ENCODE data around the gene TPX2. TPM values are rescaled to one million over a fixed set of nuclear protein-coding genes. Genes with fewer than 3 reads are reported as not detected.

The TPX2 gene
- total and polyA plus RNA-seq, 10 of the 15 experiments (the other 5 are each of a cell fraction or from before 2014, with no cell fraction given): 29.7 to 144 (median 89.0) TPM

GRCh38 chr20:31695849-31696804 is 43.0 kb upstream of the TPX2 start (continued):
- TF ChIP-seq SMAD5 (IDR thresholded peaks at IDR 0.05; ENCODE audit: low read depth) (no peak), EED (IDR thresholded peaks at IDR 0.05; ENCODE audit: low read depth) (no peak)

GRCh38 chr20:31698243-31698802 is 40.8 kb upstream of the TPX2 start:
- in situ Hi-C loops (cut with MboI) (no loop called here), intact Hi-C loops (cut with micrococcal nuclease; ENCODE audit: unreplicated experiment) (no loop called here)
- Histone ChIP-seq H3K79me2 (ENCODE audit: control insufficient read depth, insufficient read depth, low read length) (peaks cover 38% of the 10 kb centered on the region), H3K4me1 (ENCODE audit: control insufficient read depth, insufficient read depth, low read length) (peaks cover 21% of the 10 kb centered on the region), H3K36me3 (ENCODE audit: control insufficient read depth in 2 of 2, insufficient read depth in 2 of 2, low read length in 1 of 2) (peaks cover 8 to 11% of the 10 kb centered on the region in 2 experiments; a peak in 3 of 4 replicates), H3K9ac (ENCODE audit: control insufficient read depth, insufficient read depth, low read length) (no peak overlapping the region), H3K27ac (ENCODE audit: control insufficient read depth, insufficient read depth) (no peak overlapping the region), H3K4me3 (no peak overlapping the region), H4K20me1 (ENCODE audit: control insufficient read depth, insufficient read depth) (0 out of 2 replicates have a peak, but pooled peaks cover 2% of the 10 kb centered on the region), H2AFZ (ENCODE audit: control insufficient read depth, low read depth, low read length) (no peak overlapping the region), H3K4me2 (ENCODE audit: control insufficient read depth, insufficient read depth) (peak overlapping the region; percentile 81; the same call in 1 of the 2 replicates), H3K27me3 (replicated peaks in 1 of 2; ENCODE audit: control insufficient read depth in 2 of 2, insufficient read depth in 2 of 2, low read length in 1 of 2) (no peaks in the 10 kb centered on the region), H3K9me3 (replicated peaks; ENCODE audit: control insufficient read depth, insufficient read depth, low read length) (no peaks in the 10 kb centered on the region)
- POLR2A ChIA-PET: interaction anchor here (0.9 to 5.3 kb wide), 9 partner anchors 11 to 39 kb away, joined by 3 to 25 read pairs (median 7); partner anchors contain the start of gene BCL2L1
- CTCF ChIA-PET: interaction anchor here (1.1 to 25.1 kb wide), 6 partner anchors 13 to 161 kb away, joined by 3 to 254 read pairs (median 14); partner anchors contain the start of gene BCL2L1
- BruUV-seq (replicated peaks): no TSS peak
- RAD21 ChIA-PET (ENCODE audit: unreplicated experiment): interaction anchor here (1.2 to 5.3 kb wide), 5 partner anchors 13 to 36 kb away, joined by 5 to 52 read pairs (median 15); partner anchors contain the start of gene BCL2L1
- DNase-seq (ENCODE audit: low read depth, low spot score) (no peak), ATAC-seq (no peak), FAIRE-seq (no peak)
- SMC1A ChIA-PET (ENCODE audit: uncharacterized antibody, unreplicated experiment): interaction anchor here (0.7 to 4.6 kb wide), 9 partner anchors 11 to 37 kb away, joined by 3 to 56 read pairs (median 7); partner anchors contain the start of gene BCL2L1
- WGBS (ENCODE audit: insufficient coverage, insufficient replicate concordance, low lambda C conversion rate, missing lambda C conversion rate): 89% methylated on average over 8 of the region's 8 CpGs
- TF ChIP-seq RCOR1 (conservative IDR thresholded peaks at IDR 0.05; ENCODE audit: low read depth, low read length): no peak
- no peak for TF ChIP-seq RAD21 (IDR thresholded peaks at IDR 0.05; ENCODE audit: insufficient read depth, low read depth, low read length)
- no peak for TF ChIP-seq POLR2AphosphoS5 (IDR thresholded peaks at IDR 0.05; ENCODE audit: low read length)
- no peak for TF ChIP-seq ZBTB33 (IDR thresholded peaks at IDR 0.05)
- no peak for TF ChIP-seq CBX5 (IDR thresholded peaks at IDR 0.05; ENCODE audit: low read depth)
- no peak for TF ChIP-seq USF1 (IDR thresholded peaks at IDR 0.05; ENCODE audit: borderline replicate concordance, extremely low read length, insufficient read depth, low read depth, low read length)
- no peak for TF ChIP-seq ASH2L (IDR thresholded peaks at IDR 0.05; ENCODE audit: borderline replicate concordance, low read depth)
- TF ChIP-seq MEF2A (IDR thresholded peaks at IDR 0.05; ENCODE audit: insufficient read depth, low read depth, low read length): no peak
- TF ChIP-seq ESRRA (IDR thresholded peaks at IDR 0.05; ENCODE audit: low read length): no peak
- no peak for TF ChIP-seq NR2C2 (IDR thresholded peaks at IDR 0.05; ENCODE audit: borderline replicate concordance, control insufficient read depth, insufficient read length, low read depth)
- TF ChIP-seq IRF4 (IDR thresholded peaks at IDR 0.05; ENCODE audit: low read depth, low read length): no peak
- TF ChIP-seq EZH2 (IDR thresholded peaks at IDR 0.05; ENCODE audit: borderline replicate concordance, control insufficient read depth, low read depth, low read length): no peak
- TF ChIP-seq RFX5 (IDR thresholded peaks at IDR 0.05; ENCODE audit: low read depth, low read length): no peak
- no peak for TF ChIP-seq ATF3 (IDR thresholded peaks at IDR 0.05; ENCODE audit: borderline replicate concordance, extremely low read depth, low read depth, low read length)
